HepG2 (cell line): Measurements from ENCODE around the gene CBFA2T2. TPM values are rescaled to one million over a fixed set of nuclear protein-coding genes. Genes with fewer than 3 reads are reported as not detected.

ENCODE experiments used
- CCAR2 ChIP-seq: fragments of 200-400 bp; formaldehyde crosslinking; optimal IDR thresholded peaks from 2 replicates; pipeline ENCODE3; 2018; ENCODE audit warnings: low read depth, mild to moderate bottlenecking, low read length, moderate library complexity
- CENPX ChIP-seq: sonication (generic); formaldehyde crosslinking; IDR thresholded peaks from 2 replicates; pipeline ENCODE4 v1.9.0; 2021; ENCODE audit warnings: mild to moderate bottlenecking, missing genetic modification reagents, moderate library complexity
- GPBP1L1 ChIP-seq: sonication (generic); formaldehyde crosslinking; IDR thresholded peaks from 2 replicates; pipeline ENCODE4 v1.5.0; 2020; ENCODE audit warnings: mild to moderate bottlenecking, missing genetic modification reagents
- HDAC2 ChIP-seq: sonication (generic); formaldehyde crosslinking; IDR thresholded peaks from 2 replicates; pipeline ENCODE4 v1.4.0; 2020; ENCODE audit warnings: missing genetic modification reagents
- HNRNPLL ChIP-seq: fragments of 200-400 bp; formaldehyde crosslinking; IDR thresholded peaks from 2 replicates; pipeline ENCODE4 v1.6.1; 2017; ENCODE audit warnings: mild to moderate bottlenecking, low read depth, low read length; ENCODE audit not compliant: poor library complexity, severe bottlenecking
- KAT8 ChIP-seq: IDR thresholded peaks from 2 replicates; pipeline ENCODE4 v1.6.1; 2016; ENCODE audit warnings: missing genetic modification reagents, missing compliant biosample characterization
- LRRFIP1 ChIP-seq: sonication (generic); formaldehyde crosslinking; conservative IDR thresholded peaks from 2 replicates; pipeline ENCODE4 v1.4.0; 2020; ENCODE audit warnings: missing genetic modification reagents
- MEIS1 ChIP-seq: sonication (generic); formaldehyde crosslinking; IDR thresholded peaks from 2 replicates; pipeline ENCODE4 v1.9.0; 2021; ENCODE audit warnings: mild to moderate bottlenecking, missing genetic modification reagents, moderate library complexity, borderline replicate concordance
- MIER2 ChIP-seq: IDR thresholded peaks from 2 replicates; pipeline ENCODE4 v1.6.1; 2016; ENCODE audit warnings: missing biosample characterization, missing genetic modification reagents
- NFE2L1 ChIP-seq: sonication (generic); formaldehyde crosslinking; IDR thresholded peaks from 2 replicates; pipeline ENCODE4 v1.4.0; 2020; ENCODE audit warnings: missing genetic modification reagents, mild to moderate bottlenecking, borderline replicate concordance
- PAWR ChIP-seq: sonication (generic); formaldehyde crosslinking; IDR thresholded peaks from 2 replicates; pipeline ENCODE4 v1.4.0; 2020; ENCODE audit warnings: missing genetic modification reagents, mild to moderate bottlenecking, borderline replicate concordance
- SMC3 ChIP-seq: IDR thresholded peaks from 2 replicates; pipeline ENCODE4 v1.6.1; 2011; ENCODE audit warnings: low read length, improper control_type of control experiment
- STAG1 ChIP-seq: sonication (generic); formaldehyde crosslinking; IDR thresholded peaks from 2 replicates; pipeline ENCODE4 v1.4.0; 2020; ENCODE audit warnings: missing genetic modification reagents
- STAT5B ChIP-seq: sonication (generic); formaldehyde crosslinking; IDR thresholded peaks from 2 replicates; pipeline ENCODE4 v1.4.0; 2020; ENCODE audit warnings: missing genetic modification reagents
- ZBTB1 ChIP-seq: sonication (generic); formaldehyde crosslinking; IDR thresholded peaks from 2 replicates; pipeline ENCODE4 v1.4.0; 2020; ENCODE audit warnings: missing genetic modification reagents, borderline replicate concordance
- ZBTB3 ChIP-seq: sonication (generic); formaldehyde crosslinking; IDR thresholded peaks from 2 replicates; pipeline ENCODE4 v1.4.0; 2020; ENCODE audit warnings: low read depth, mild to moderate bottlenecking, moderate library complexity, missing genetic modification reagents, borderline replicate concordance
- ZC3H13 ChIP-seq: sonication (generic); formaldehyde crosslinking; IDR thresholded peaks from 2 replicates; pipeline ENCODE4 v1.8.1; 2023; ENCODE audit warnings: mild to moderate bottlenecking, missing genetic modification reagents, moderate library complexity
- ZFP37 ChIP-seq: sonication (generic); formaldehyde crosslinking; IDR thresholded peaks from 2 replicates; pipeline ENCODE4 v1.4.0; 2020; ENCODE audit warnings: missing genetic modification reagents, borderline replicate concordance
- ZFP91 ChIP-seq: sonication (generic); formaldehyde crosslinking; IDR thresholded peaks from 2 replicates; pipeline ENCODE4 v1.9.0; 2022; ENCODE audit warnings: missing genetic modification reagents, mild to moderate bottlenecking, borderline replicate concordance
- ZNF143 ChIP-seq: sonication (generic); formaldehyde crosslinking; IDR thresholded peaks from 2 replicates; pipeline ENCODE4 v1.4.0; 2020; ENCODE audit warnings: missing genetic modification reagents
- ZNF24 ChIP-seq: fragments of 450-650 bp; IDR thresholded peaks from 2 replicates; pipeline ENCODE4 v1.6.1; 2017; ENCODE audit warnings: antibody characterized with exemption, mild to moderate bottlenecking
- ZNF749 ChIP-seq: sonication (generic); formaldehyde crosslinking; IDR thresholded peaks from 2 replicates; pipeline ENCODE4 v1.8.0; 2022; ENCODE audit warnings: mild to moderate bottlenecking, missing genetic modification reagents, moderate library complexity, borderline replicate concordance
- ZNF839 ChIP-seq: sonication (generic); formaldehyde crosslinking; IDR thresholded peaks from 2 replicates; pipeline ENCODE4 v1.4.0; 2020; ENCODE audit warnings: missing genetic modification reagents, mild to moderate bottlenecking, borderline replicate concordance
- ZNF841 ChIP-seq: sonication (generic); formaldehyde crosslinking; IDR thresholded peaks from 2 replicates; pipeline ENCODE4 v1.8.1; 2023; ENCODE audit warnings: missing genetic modification reagents, borderline replicate concordance
- polyA plus RNA-seq, 8 experiments: library from polyadenylated mRNA; depleted of rRNA in 3 of 8; stranded (reverse) in 7 of 8; unstranded in 1 of 8; fragments of >200 nt; fragmentation: Illumina TruSeq in 4 of 8; extraction: Trizol in 4 of 8; gene quantifications; 2 replicates each; pipeline versions ENCODE4 v1.2.1 to v1.2.3, GENCODE V29; 2011 to 2016; ENCODE audit warnings: low read depth in 4 of 8, missing spikeins in 1 of 8, mixed read lengths in 1 of 8; ENCODE audit not compliant: insufficient read depth in 1 of 8
- total RNA-seq, 5 experiments: library from RNA; depleted of rRNA; stranded (reverse); fragments of >200 nt; fragmentation: Illumina TruSeq; extraction: Trizol; gene quantifications; 2 replicates each; pipeline ENCODE4 v1.2.3, GENCODE V29; 2016; ENCODE audit warnings: low read depth in 1 of 5

The CBFA2T2 gene
- total and polyA plus RNA-seq, 2 of the 13 experiments (the other 11 are each of a cell fraction or from before 2014, with no cell fraction given), result 6.3 to 21.2 TPM

GRCh38 chr20:33663161-33664084 lies 173.5 kb downstream of the CBFA2T2 start (continued):
- TF ChIP-seq CCAR2 (peak; percentile 44), ZNF143 (CRISPR knock-in tag) (peak; percentile 74), ZFP37 (CRISPR knock-in tag) (peak; percentile 86; the same call in 1 of the 2 replicates), ZC3H13 (peak; percentile 99), STAT5B (CRISPR knock-in tag) (no peak; the same call in 1 of the 2 replicates), ZNF841 (CRISPR knock-in tag) (no peak), STAG1 (CRISPR knock-in tag) (0 out of 2 replicates have a peak, but pooled peaks have one; percentile 18), ZBTB1 (CRISPR knock-in tag) (0 out of 2 replicates have a peak, but pooled peaks have one; percentile 25), MEIS1 (CRISPR knock-in tag) (no peak; the same call in 1 of the 2 replicates), NFE2L1 (CRISPR knock-in tag) (no peak; the same call in none of the 2 replicates), MIER2 (CRISPR knock-in tag) (no peak), KAT8 (CRISPR knock-in tag) (peak; percentile 93), HNRNPLL (peak; percentile 93), ZNF749 (CRISPR knock-in tag) (peak; percentile 98), ZNF24 (no peak), HDAC2 (peak; percentile 63; the same call in 1 of the 2 replicates), ZBTB3 (CRISPR knock-in tag) (no peak; the same call in 1 of the 2 replicates), CENPX (CRISPR knock-in tag) (no peak; the same call in 1 of the 2 replicates), GPBP1L1 (no peak), ZFP91 (peak; percentile 97), PAWR (CRISPR knock-in tag) (no peak), SMC3 (no peak), LRRFIP1 (CRISPR knock-in tag) (no peak), ZNF839 (CRISPR knock-in tag) (no peak)
